ENCODE data around the gene SIVA1. TPM values are rescaled to one million over a fixed set of nuclear protein-coding genes. Genes with fewer than 3 reads are reported as not detected.

SIVA1 gene
- total RNA-seq, 5 donors from 2014 or later (not counting 1 experiment from before 2014, with no cell fraction given) = 62.3 to 93.5 (median 79.5) TPM

DNA sequence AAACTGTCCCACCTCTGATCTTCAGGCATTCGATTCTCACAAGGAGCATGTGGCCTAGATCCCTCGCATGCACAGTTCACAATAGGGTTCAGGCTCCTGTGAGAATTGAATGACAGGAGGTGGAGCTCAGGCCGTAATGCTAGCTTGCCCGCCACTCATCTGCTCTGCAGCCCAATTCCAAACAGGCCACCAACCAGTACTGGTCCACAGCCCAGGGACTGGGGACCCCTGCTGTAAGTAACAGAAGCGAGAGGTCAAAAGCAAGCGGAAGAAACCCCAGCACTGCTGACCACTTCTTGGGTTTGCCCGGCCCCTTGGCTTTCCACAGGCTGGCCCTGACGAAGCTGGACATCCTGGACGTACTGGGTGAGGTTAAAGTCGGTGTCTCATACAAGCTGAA lies 8.5 kb upstream of the SIVA1 start:
- no peak overlapping the region for H3K4me3 ChIP-seq (ENCODE audit: control insufficient read depth in 1 of 2, extremely low read depth in 1 of 2, low read length in 1 of 2)
- DNase-seq = no peak
- H3K36me3 Mint-ChIP-seq = no peaks in the 10 kb centered on the region
- no peak overlapping the region for H3K4me3 Mint-ChIP-seq
- WGBS (ENCODE audit: insufficient coverage) = 86% methylated on average over 5 of the region's 10 CpGs
- ChIA-PET POLR2A (no interaction called here), CTCF (interaction anchor here in 1 of 2 donors (0.5 kb wide), 1 partner anchor 132 kb away, joined by 5 read pairs; no protein-coding TSS in a partner anchor)
- H3K27ac ChIP-seq (ENCODE audit: low read length) = no peak overlapping the region
- no peaks in the 10 kb centered on the region for H3K27me3 Mint-ChIP-seq
- no peaks in the 10 kb centered on the region for H3K9me3 ChIP-seq
- peaks cover 0 to 20% of the 10 kb centered on the region in 2 experiments for H3K27me3 ChIP-seq (replicated peaks in 1 of 2; ENCODE audit: control insufficient read depth in 2 of 2, extremely low read depth in 1 of 2, insufficient read depth in 2 of 2, low read length in 1 of 2)
- no peaks in the 10 kb centered on the region for H3K9me3 Mint-ChIP-seq
- no peaks in the 10 kb centered on the region for H3K36me3 ChIP-seq (ENCODE audit: control insufficient read depth in 2 of 2, extremely low read depth in 1 of 2, insufficient read depth in 1 of 2, low read length in 1 of 2)
- peaks cover 0 to 7% of the 10 kb centered on the region in 2 experiments for H3K4me1 ChIP-seq (ENCODE audit: control insufficient read depth in 1 of 2, extremely low read depth in 1 of 2, insufficient read depth in 2 of 2, low read length in 2 of 2)
- peaks cover 0 to 6% (median 0%) of the 10 kb centered on the region in 3 donors for H3K4me1 Mint-ChIP-seq
- no peak overlapping the region for H3K27ac Mint-ChIP-seq
- no peak for ATAC-seq (replicated peaks in 1 of 4)

DNA sequence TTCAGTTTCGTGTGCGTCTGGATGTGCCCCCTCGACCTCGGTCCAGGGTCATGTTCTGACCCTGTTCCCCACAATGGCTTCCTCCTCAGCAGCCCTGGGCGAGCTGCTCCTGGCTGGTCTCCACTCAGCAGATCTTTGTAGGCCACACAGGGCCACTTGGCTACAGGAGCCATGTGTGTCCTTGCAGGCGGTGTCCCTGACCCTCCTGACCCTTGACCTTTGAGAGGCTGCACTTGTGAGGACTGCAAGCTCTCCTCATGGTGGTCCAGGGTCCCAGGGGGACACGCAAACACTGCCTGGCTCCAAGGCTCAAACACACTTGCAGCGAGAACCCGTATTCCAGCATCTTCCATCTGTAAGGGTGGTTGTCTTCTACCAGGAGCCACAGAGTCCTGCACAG lies 7.5 kb upstream of the SIVA1 start:
- peaks cover 0 to 6% (median 0%) of the 10 kb centered on the region in 3 donors for H3K4me1 Mint-ChIP-seq
- ATAC-seq (replicated peaks in 1 of 4) (no peak), DNase-seq (no peak)
- H3K27me3 ChIP-seq (replicated peaks in 1 of 2; ENCODE audit: control insufficient read depth in 2 of 2, extremely low read depth in 1 of 2, insufficient read depth in 2 of 2, low read length in 1 of 2) = peaks cover 0 to 18% of the 10 kb centered on the region in 2 experiments
- H3K4me3 Mint-ChIP-seq = no peak overlapping the region
- no peaks in the 10 kb centered on the region for H3K36me3 Mint-ChIP-seq
- no peaks in the 10 kb centered on the region for H3K9me3 ChIP-seq
- H3K27ac Mint-ChIP-seq = no peak overlapping the region
- no peaks in the 10 kb centered on the region for H3K27me3 Mint-ChIP-seq
- ChIA-PET CTCF (no interaction called here), POLR2A (no interaction called here)
- H3K4me3 ChIP-seq (ENCODE audit: control insufficient read depth in 1 of 2, extremely low read depth in 1 of 2, low read length in 1 of 2) = no peak overlapping the region
- peaks cover 0 to 7% of the 10 kb centered on the region in 2 experiments for H3K4me1 ChIP-seq (ENCODE audit: control insufficient read depth in 1 of 2, extremely low read depth in 1 of 2, insufficient read depth in 2 of 2, low read length in 2 of 2)
- WGBS (ENCODE audit: insufficient coverage) = 94% methylated on average over 5 of the region's 9 CpGs
- no peaks in the 10 kb centered on the region for H3K36me3 ChIP-seq (ENCODE audit: control insufficient read depth in 2 of 2, extremely low read depth in 1 of 2, insufficient read depth in 1 of 2, low read length in 1 of 2)
- H3K27ac ChIP-seq (ENCODE audit: low read length) = no peak overlapping the region
- no peaks in the 10 kb centered on the region for H3K9me3 Mint-ChIP-seq

DNA sequence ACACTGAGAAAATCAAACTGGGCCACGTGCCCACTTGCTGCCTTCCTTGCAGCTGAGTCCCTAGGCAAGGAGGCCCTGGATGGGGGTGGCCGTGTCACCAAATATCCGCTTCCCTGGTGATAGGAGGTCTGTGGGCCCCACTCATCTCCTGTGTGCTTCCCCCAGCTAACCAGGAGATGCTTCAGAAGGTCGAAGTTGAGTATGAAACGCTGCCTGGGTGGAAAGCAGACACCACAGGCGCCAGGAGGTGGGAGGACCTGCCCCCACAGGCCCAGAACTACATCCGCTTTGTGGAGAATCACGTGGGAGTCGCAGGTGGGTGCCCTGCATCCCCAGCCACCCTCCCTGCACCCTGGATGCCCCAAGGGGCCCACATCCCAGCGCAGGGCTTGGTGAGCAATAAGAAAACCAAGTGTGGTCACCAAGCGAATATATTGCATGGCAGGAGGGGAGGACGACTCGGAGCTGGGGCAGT lies 6.8 kb upstream of the SIVA1 start:
- H3K27ac ChIP-seq (ENCODE audit: low read length) = no peak overlapping the region
- ChIA-PET CTCF (no interaction called here), POLR2A (no interaction called here)
- no peaks in the 10 kb centered on the region for H3K36me3 ChIP-seq (ENCODE audit: control insufficient read depth in 2 of 2, extremely low read depth in 1 of 2, insufficient read depth in 1 of 2, low read length in 1 of 2)
- no peak for DNase-seq
- Mint-ChIP-seq H3K4me1 (peaks cover 0 to 9% (median 3%) of the 10 kb centered on the region in 3 donors), H3K4me3 (no peak overlapping the region), H3K36me3 (no peaks in the 10 kb centered on the region), H3K27me3 (no peaks in the 10 kb centered on the region), H3K27ac (no peak overlapping the region), H3K9me3 (no peaks in the 10 kb centered on the region)
- ATAC-seq (replicated peaks in 1 of 4) = peak in 1 of 4 experiments; percentile 40
- peaks cover 0 to 7% of the 10 kb centered on the region in 2 experiments for H3K4me1 ChIP-seq (ENCODE audit: control insufficient read depth in 1 of 2, extremely low read depth in 1 of 2, insufficient read depth in 2 of 2, low read length in 2 of 2)
- WGBS (ENCODE audit: insufficient coverage) = 47% methylated on average over 3 of the region's 13 CpGs
- no peak overlapping the region for H3K4me3 ChIP-seq (ENCODE audit: control insufficient read depth in 1 of 2, extremely low read depth in 1 of 2, low read length in 1 of 2)
- H3K9me3 ChIP-seq = no peaks in the 10 kb centered on the region
- H3K27me3 ChIP-seq (replicated peaks in 1 of 2; ENCODE audit: control insufficient read depth in 2 of 2, extremely low read depth in 1 of 2, insufficient read depth in 2 of 2, low read length in 1 of 2) = peaks cover 0 to 18% of the 10 kb centered on the region in 2 experiments

DNA sequence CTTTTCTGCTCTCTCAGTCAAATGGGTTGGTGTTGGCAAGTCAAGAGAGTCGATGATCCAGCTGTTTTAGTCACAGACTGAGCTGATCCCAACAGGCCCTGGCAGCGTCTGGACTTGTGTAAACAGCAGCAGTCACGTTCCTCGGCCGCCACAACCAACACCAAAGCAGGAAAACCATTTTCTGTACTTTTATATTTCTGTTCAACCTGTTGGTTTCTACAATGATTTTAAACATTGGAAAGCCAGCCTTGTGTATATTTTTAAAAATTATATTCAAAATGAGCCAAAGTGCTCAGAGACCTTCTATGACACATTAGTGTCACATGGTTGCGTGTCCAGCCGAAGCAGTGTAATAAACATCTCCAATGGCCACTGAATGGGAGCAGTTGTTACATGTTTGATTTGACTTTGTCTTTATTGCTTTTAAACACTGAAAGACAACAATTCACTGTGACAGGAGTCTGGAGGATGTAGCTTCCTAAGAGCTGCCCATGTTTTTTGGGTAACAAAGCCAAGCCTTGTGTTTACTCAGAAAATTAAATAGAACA lies 5.9 kb upstream of the SIVA1 start:
- ATAC-seq (replicated peaks in 1 of 4) (no peak), DNase-seq (no peak)
- no peak overlapping the region for H3K27ac Mint-ChIP-seq
- no peak overlapping the region for H3K27ac ChIP-seq (ENCODE audit: low read length)
- H3K9me3 Mint-ChIP-seq = no peaks in the 10 kb centered on the region
- H3K4me3 Mint-ChIP-seq = no peak overlapping the region
- no peak overlapping the region for H3K4me3 ChIP-seq (ENCODE audit: control insufficient read depth in 1 of 2, extremely low read depth in 1 of 2, low read length in 1 of 2)
- H3K9me3 ChIP-seq = no peaks in the 10 kb centered on the region
- no peaks in the 10 kb centered on the region for H3K36me3 Mint-ChIP-seq
- POLR2A ChIA-PET = no interaction called here
- no peaks in the 10 kb centered on the region for H3K27me3 Mint-ChIP-seq
- CTCF ChIA-PET = no interaction called here
- peaks cover 0 to 18% of the 10 kb centered on the region in 2 experiments for H3K27me3 ChIP-seq (replicated peaks in 1 of 2; ENCODE audit: control insufficient read depth in 2 of 2, extremely low read depth in 1 of 2, insufficient read depth in 2 of 2, low read length in 1 of 2)
- no CpG with 5 or more reads among the region's 7 CpGs for WGBS (ENCODE audit: insufficient coverage)
- peaks cover 0 to 10% (median 3%) of the 10 kb centered on the region in 3 donors for H3K4me1 Mint-ChIP-seq
- no peaks in the 10 kb centered on the region for H3K36me3 ChIP-seq (ENCODE audit: control insufficient read depth in 2 of 2, extremely low read depth in 1 of 2, insufficient read depth in 1 of 2, low read length in 1 of 2)
- H3K4me1 ChIP-seq (ENCODE audit: control insufficient read depth in 1 of 2, extremely low read depth in 1 of 2, insufficient read depth in 2 of 2, low read length in 2 of 2) = peaks cover 0 to 11% of the 10 kb centered on the region in 2 experiments

DNA sequence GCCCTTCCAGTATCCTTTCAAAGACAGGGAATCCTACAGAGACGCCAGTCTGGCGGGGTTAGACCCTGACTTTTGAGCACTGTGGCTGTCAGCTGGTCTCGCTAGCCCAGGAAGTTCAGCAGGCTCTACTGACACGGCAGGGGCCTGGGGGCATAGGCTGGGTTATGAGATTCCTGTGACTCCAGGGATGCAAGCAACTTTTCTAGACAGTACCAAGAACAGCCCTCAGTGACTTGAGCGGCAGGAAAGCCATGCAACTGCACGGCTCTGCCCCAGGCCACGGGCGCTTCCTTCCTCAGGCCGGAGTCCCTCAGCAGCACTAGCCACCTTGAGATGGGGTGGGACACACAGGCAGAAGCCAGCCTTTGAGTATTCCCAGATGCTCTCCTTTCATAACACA lies 5.1 kb upstream of the SIVA1 start:
- Mint-ChIP-seq H3K4me1 (peaks cover 0 to 15% (median 5%) of the 10 kb centered on the region in 3 donors), H3K27ac (no peak overlapping the region), H3K27me3 (no peaks in the 10 kb centered on the region), H3K36me3 (no peaks in the 10 kb centered on the region), H3K4me3 (no peak overlapping the region), H3K9me3 (no peaks in the 10 kb centered on the region)
- WGBS (ENCODE audit: insufficient coverage) = 89% methylated on average over 5 of the region's 9 CpGs
- Histone ChIP-seq H3K36me3 (ENCODE audit: control insufficient read depth in 2 of 2, extremely low read depth in 1 of 2, insufficient read depth in 1 of 2, low read length in 1 of 2) (no peaks in the 10 kb centered on the region), H3K27me3 (replicated peaks in 1 of 2; ENCODE audit: control insufficient read depth in 2 of 2, extremely low read depth in 1 of 2, insufficient read depth in 2 of 2, low read length in 1 of 2) (peaks cover 0 to 18% of the 10 kb centered on the region in 2 experiments), H3K4me1 (ENCODE audit: control insufficient read depth in 1 of 2, extremely low read depth in 1 of 2, insufficient read depth in 2 of 2, low read length in 2 of 2) (peaks cover 0 to 15% of the 10 kb centered on the region in 2 experiments), H3K9me3 (no peaks in the 10 kb centered on the region), H3K4me3 (ENCODE audit: control insufficient read depth in 1 of 2, extremely low read depth in 1 of 2, low read length in 1 of 2) (no peak overlapping the region), H3K27ac (ENCODE audit: low read length) (no peak overlapping the region)
- ATAC-seq (replicated peaks in 1 of 4) = no peak
- ChIA-PET POLR2A (no interaction called here), CTCF (no interaction called here)
- no peak for DNase-seq

DNA sequence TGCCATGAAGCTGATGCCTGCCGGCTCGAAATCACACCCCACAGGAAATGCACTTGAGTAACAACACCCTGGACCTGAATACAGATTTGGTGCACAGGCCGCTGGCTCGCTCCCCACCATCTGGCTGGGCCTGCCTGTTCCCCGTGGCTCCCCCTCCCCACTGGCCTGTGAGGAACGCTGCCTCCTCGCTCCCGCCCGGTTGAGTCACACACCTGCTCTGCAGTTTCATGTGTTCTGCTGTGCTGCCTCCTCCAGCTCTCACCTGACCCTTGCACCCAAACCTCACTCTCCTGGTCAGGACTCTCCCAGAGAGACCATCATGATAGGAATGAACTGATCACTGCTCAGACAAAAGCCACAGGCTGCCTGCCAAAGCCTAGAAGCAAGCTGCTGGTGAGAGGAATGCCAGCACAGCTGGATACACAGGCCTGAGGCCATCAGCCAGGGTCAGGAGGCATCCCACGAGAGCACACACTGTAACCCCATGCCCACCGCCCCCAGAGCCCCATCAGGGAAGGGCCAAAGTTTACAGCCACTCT lies 3.8 kb upstream of the SIVA1 start:
- Histone ChIP-seq H3K27me3 (replicated peaks in 1 of 2; ENCODE audit: control insufficient read depth in 2 of 2, extremely low read depth in 1 of 2, insufficient read depth in 2 of 2, low read length in 1 of 2) (peaks cover 0 to 13% of the 10 kb centered on the region in 2 experiments), H3K27ac (ENCODE audit: low read length) (no peak overlapping the region), H3K36me3 (ENCODE audit: control insufficient read depth in 2 of 2, extremely low read depth in 1 of 2, insufficient read depth in 1 of 2, low read length in 1 of 2) (no peaks in the 10 kb centered on the region), H3K4me3 (ENCODE audit: control insufficient read depth in 1 of 2, extremely low read depth in 1 of 2, low read length in 1 of 2) (no peak overlapping the region), H3K9me3 (no peaks in the 10 kb centered on the region), H3K4me1 (ENCODE audit: control insufficient read depth in 1 of 2, extremely low read depth in 1 of 2, insufficient read depth in 2 of 2, low read length in 2 of 2) (peaks cover 5 to 25% of the 10 kb centered on the region in 2 experiments)
- Mint-ChIP-seq H3K27me3 (no peaks in the 10 kb centered on the region), H3K36me3 (no peaks in the 10 kb centered on the region), H3K4me1 (peaks cover 8 to 25% (median 13%) of the 10 kb centered on the region in 3 donors), H3K4me3 (no peak overlapping the region), H3K27ac (no peak overlapping the region), H3K9me3 (no peaks in the 10 kb centered on the region)
- ChIA-PET POLR2A (no interaction called here), CTCF (no interaction called here)
- no peak for ATAC-seq (replicated peaks in 1 of 4)
- no peak for DNase-seq
- WGBS (ENCODE audit: insufficient coverage) = 83% methylated on average over 10 of the region's 11 CpGs
